BJ (cell line): ENCODE measurements around the gene CEP131. TPM values are rescaled to one million over a fixed set of nuclear protein-coding genes. Genes with fewer than 3 reads are reported as not detected.
A peak's percentile ranks its signal among the peaks of the same experiment; 100 is the strongest.

Source experiments
- CTCF ChIA-PET: fragments of 350-600 bp; formaldehyde crosslinking; extraction: SDS; loops from one replicate; lab custom pipeline; 2021; ENCODE audit warnings: antibody characterized with exemption, inconsistent platforms; lab: Yijun Ruan, JAX
- POLR2A ChIA-PET: fragments of 300-600 bp; sonication (Branson Sonifier 250); formaldehyde crosslinking; extraction: SDS; loops from one replicate; lab custom pipeline; 2021; ENCODE audit warnings: antibody characterized with exemption; lab: Charles Lee
- DNase-seq: peaks from one replicate; pipeline ENCODE4 v3.0.0-alpha.2; 2011; ENCODE audit warnings: low read depth
- H3K27me3 ChIP-seq: 2 replicates; pipeline ENCODE4 v1.6.0; 2011; ENCODE audit warnings: low read length; ENCODE audit not compliant: control insufficient read depth, insufficient read depth
- H3K36me3 ChIP-seq: 2 replicates; pipeline ENCODE4 v1.5.1; 2011; ENCODE audit warnings: low read length; ENCODE audit not compliant: control insufficient read depth, insufficient read depth
- H3K4me3 ChIP-seq: 2 replicates; pipeline ENCODE4 v1.5.1; 2011; ENCODE audit warnings: low read depth, mild to moderate bottlenecking, control low read depth, low read length
- CTCF ChIP-seq: IDR thresholded peaks from 2 replicates; pipeline ENCODE4 v1.5.1; 2011; ENCODE audit warnings: low read depth, mild to moderate bottlenecking, control low read depth, inconsistent platforms, low read length, moderate library complexity; ENCODE audit not compliant: insufficient read depth
- polyA plus RNA-seq: library from polyadenylated mRNA; depleted of rRNA; stranded (reverse); fragments of >200 nt; gene quantifications from 2 replicates; pipeline ENCODE4 v1.2.3, GENCODE V29; 2011

The CEP131 gene
- polyA plus RNA-seq, 1 experiment: 4.9 TPM

GRCh38 chr17:81239714-81240555, 17.2 kb upstream of the CEP131 start:
- H3K36me3 ChIP-seq: peaks cover 14% of the 10 kb centered on the region
- H3K4me3 ChIP-seq: peak overlapping the region; percentile 88
- H3K27me3 ChIP-seq: no peaks in the 10 kb centered on the region
- no peak for TF ChIP-seq CTCF
- ChIA-PET POLR2A (no interaction called here), CTCF (interaction anchor here (0.9 to 2.7 kb wide), 8 partner anchors 13 to 245 kb away, joined by 3 to 7 read pairs (median 3); partner anchors contain the start of gene CEP131)
- no peak for DNase-seq

- POLR2A ChIA-PET: interaction anchor here (0.6 to 0.8 kb wide), 2 partner anchors 9 to 267 kb away, joined by 3 to 7 read pairs; no protein-coding TSS in a partner anchor
- peak within 1 kb of the TSS; percentile 96 for H3K4me3 ChIP-seq
- CTCF ChIA-PET: interaction anchor here (0.9 to 2.7 kb wide), 6 partner anchors 14 to 246 kb away, joined by 3 to 7 read pairs (median 4); no protein-coding TSS in a partner anchor
- H3K36me3 ChIP-seq: peaks cover 14% of the 10 kb centered on the region
- TF ChIP-seq CTCF: no peak
- H3K27me3 ChIP-seq: no peaks in the 10 kb centered on the region
- peak; percentile 99 for DNase-seq
Measured at GRCh38 chr17:81238815-81239713, 16.3 kb upstream of the CEP131 start, which contains the start of the genes NDUFAF8 and TEPSIN. TSS of gene NDUFAF8 (plus strand) at chr17:81239318. CDS start at chr17:81239364, 46 bp downstream. TSS of gene TEPSIN (minus strand) at chr17:81239055. CDS start at chr17:81239033, 22 bp downstream.

- no peak for DNase-seq
- H3K36me3 ChIP-seq: peaks cover 17% of the 10 kb centered on the region
- H3K27me3 ChIP-seq: no peaks in the 10 kb centered on the region
- peak overlapping the region; percentile 96 for H3K4me3 ChIP-seq
- CTCF ChIA-PET: interaction anchor here (0.9 to 2.7 kb wide), 7 partner anchors 14 to 246 kb away, joined by 3 to 7 read pairs (median 3); partner anchors contain the start of gene CEP131
- TF ChIP-seq CTCF: no peak
- POLR2A ChIA-PET: interaction anchor here (0.6 to 0.8 kb wide), 2 partner anchors 9 to 268 kb away, joined by 3 to 7 read pairs; no protein-coding TSS in a partner anchor
Measured at GRCh38 chr17:81238490-81238814, 15.7 kb upstream of the CEP131 start.

- CTCF ChIA-PET: interaction anchor here (1.5 to 2.7 kb wide), 5 partner anchors 14 to 247 kb away, joined by 3 to 5 read pairs (median 3); partner anchors contain the start of gene CEP131
- no peak for DNase-seq
- TF ChIP-seq CTCF: no peak
Measured at GRCh38 chr17:81237591-81238489, 15.1 kb upstream of the CEP131 start.

More at GRCh38 chr17:81237591-81238489, 15.1 kb upstream of the CEP131 start:
- Histone ChIP-seq H3K36me3 (peaks cover 20% of the 10 kb centered on the region), H3K27me3 (no peaks in the 10 kb centered on the region), H3K4me3 (peak overlapping the region; percentile 96)
- POLR2A ChIA-PET: no interaction called here
